Measurements from ENCODE around the gene JAGN1. TPM values are rescaled to one million over a fixed set of nuclear protein-coding genes. Genes with fewer than 3 reads are reported as not detected.

Gene JAGN1
- total and polyA plus RNA-seq, 9 of the 15 experiments (the other 6 are each of a cell fraction or from before 2014, with no cell fraction given), result 31.6 to 77.8 (median 40.3) TPM

- peak in 1 of 2 experiments; percentile 26; a peak in 1 of 4 replicates for TF ChIP-seq ZNF318 (IDR thresholded peaks at IDR 0.05; ENCODE audit: borderline replicate concordance in 1 of 2, low read depth in 1 of 2)
- TF ChIP-seq NONO (IDR thresholded peaks at IDR 0.05; ENCODE audit: low read depth in 2 of 2, low read length in 1 of 2), result 0 out of 4 replicates have a peak, but pooled peaks of 1 of the 2 experiments have one; percentile 4
- TF ChIP-seq ZNF696 (CRISPR knock-in tag; conservative IDR thresholded peaks at IDR 0.05), result no peak
- no peak for TF ChIP-seq THRB (CRISPR knock-in tag; conservative IDR thresholded peaks at IDR 0.05)
- no peak for TF ChIP-seq CBFB (CRISPR knock-in tag; IDR thresholded peaks at IDR 0.05)
- no peak for TF ChIP-seq HDAC6 (IDR thresholded peaks at IDR 0.05; ENCODE audit: low read depth, low read length)
- TF ChIP-seq ZFP91 (CRISPR knock-in tag; IDR thresholded peaks at IDR 0.05), result no peak
- TF ChIP-seq HINFP (tag; conservative IDR thresholded peaks at IDR 0.05; ENCODE audit: low read depth), result no peak
- TF ChIP-seq SRSF9 (IDR thresholded peaks at IDR 0.05; ENCODE audit: borderline replicate concordance, low read depth, low read length), result no peak
- peak; percentile 25; the same call in 1 of the 2 replicates for TF ChIP-seq HDAC2 (IDR thresholded peaks at IDR 0.05)
- no peak for TF ChIP-seq PRMT5 (CRISPR knock-in tag; IDR thresholded peaks at IDR 0.05)
- TF ChIP-seq ZBTB1 (CRISPR knock-in tag; IDR thresholded peaks at IDR 0.05; ENCODE audit: borderline replicate concordance, low read depth), result no peak
Observed at GRCh38 chr3:9912294-9912935, 22.0 kb downstream of the JAGN1 start (continued).

Measured in K562 (cell line).